ENCODE data around the gene TBXA2R. TPM values are rescaled to one million over a fixed set of nuclear protein-coding genes. Genes with fewer than 3 reads are reported as not detected.

The TBXA2R gene
- total RNA-seq, 1 donor from 2014 or later: 0.42 TPM

GRCh38 chr19:3609779-3610719 is 3.4 kb upstream of the TBXA2R start:
- Mint-ChIP-seq H3K27ac (no peak overlapping the region), H3K4me1 (peaks cover 6% of the 10 kb centered on the region), H3K9me3 (no peaks in the 10 kb centered on the region), H3K27me3 (peaks cover 6% of the 10 kb centered on the region), H3K36me3 (ENCODE audit: low read depth) (peaks cover 10% of the 10 kb centered on the region), H3K4me3 (no peak overlapping the region)
- intact Hi-C loops (cut with micrococcal nuclease): no loop called here
- no peak for DNase-seq

- peaks cover 6% of the 10 kb centered on the region for H3K27me3 Mint-ChIP-seq
- no peak for DNase-seq
- peaks cover 10% of the 10 kb centered on the region for H3K36me3 Mint-ChIP-seq (ENCODE audit: low read depth)
- peaks cover 6% of the 10 kb centered on the region for H3K4me1 Mint-ChIP-seq
- H3K27ac Mint-ChIP-seq: no peak overlapping the region
- H3K4me3 Mint-ChIP-seq: no peak overlapping the region
- intact Hi-C loops (cut with micrococcal nuclease): no loop called here
- no peaks in the 10 kb centered on the region for H3K9me3 Mint-ChIP-seq
These were observed 2.2 kb upstream of the TBXA2R start for GRCh38 chr19:3608750-3609322.

- peaks cover 10% of the 10 kb centered on the region for H3K36me3 Mint-ChIP-seq (ENCODE audit: low read depth)
- intact Hi-C loops (cut with micrococcal nuclease): no loop called here
- peak overlapping the region; percentile 54 for H3K4me3 Mint-ChIP-seq
- H3K27me3 Mint-ChIP-seq: peaks cover 6% of the 10 kb centered on the region
- no peak overlapping the region for H3K27ac Mint-ChIP-seq
- DNase-seq: no peak
- no peaks in the 10 kb centered on the region for H3K9me3 Mint-ChIP-seq
- H3K4me1 Mint-ChIP-seq: peaks cover 6% of the 10 kb centered on the region
These were observed 1.5 kb upstream of the TBXA2R start for GRCh38 chr19:3608079-3608641.

GRCh38 chr19:3607303-3608078 is 816 bp upstream of the TBXA2R start:
- peak overlapping the region; percentile 54 for H3K4me3 Mint-ChIP-seq
- H3K9me3 Mint-ChIP-seq: no peaks in the 10 kb centered on the region
- no peak overlapping the region for H3K27ac Mint-ChIP-seq
- peaks cover 6% of the 10 kb centered on the region for H3K27me3 Mint-ChIP-seq
- intact Hi-C loops (cut with micrococcal nuclease): no loop called here
- DNase-seq: no peak
- H3K36me3 Mint-ChIP-seq (ENCODE audit: low read depth): peaks cover 10% of the 10 kb centered on the region
- peaks cover 6% of the 10 kb centered on the region for H3K4me1 Mint-ChIP-seq

- Mint-ChIP-seq H3K36me3 (ENCODE audit: low read depth) (peaks cover 6% of the 10 kb centered on the region), H3K4me1 (peaks cover 6% of the 10 kb centered on the region), H3K4me3 (no peak overlapping the region), H3K27me3 (peaks cover 6% of the 10 kb centered on the region), H3K27ac (no peak overlapping the region), H3K9me3 (no peaks in the 10 kb centered on the region)
- intact Hi-C loops (cut with micrococcal nuclease): no loop called here
- DNase-seq: peak; percentile 75
These were observed 443 bp downstream of the TBXA2R start for GRCh38 chr19:3606174-3606689.

- no peaks in the 10 kb centered on the region for H3K9me3 Mint-ChIP-seq
- H3K4me1 Mint-ChIP-seq: peaks cover 6% of the 10 kb centered on the region
- peaks cover 6% of the 10 kb centered on the region for H3K27me3 Mint-ChIP-seq
- intact Hi-C loops (cut with micrococcal nuclease): no loop called here
- H3K27ac Mint-ChIP-seq: no peak overlapping the region
- DNase-seq: no peak
- no peak overlapping the region for H3K4me3 Mint-ChIP-seq
- peaks cover 6% of the 10 kb centered on the region for H3K36me3 Mint-ChIP-seq (ENCODE audit: low read depth)
These were observed 905 bp downstream of the TBXA2R start for GRCh38 chr19:3605770-3606169.

GRCh38 chr19:3605361-3605760 is 1.3 kb downstream of the TBXA2R start:
- H3K27me3 Mint-ChIP-seq: peaks cover 6% of the 10 kb centered on the region
- peaks cover 6% of the 10 kb centered on the region for H3K4me1 Mint-ChIP-seq
- no peaks in the 10 kb centered on the region for H3K9me3 Mint-ChIP-seq
- H3K36me3 Mint-ChIP-seq (ENCODE audit: low read depth): peaks cover 2% of the 10 kb centered on the region
- H3K27ac Mint-ChIP-seq: no peak overlapping the region
- intact Hi-C loops (cut with micrococcal nuclease): no loop called here
- no peak for DNase-seq
- H3K4me3 Mint-ChIP-seq: no peak overlapping the region

GRCh38 chr19:3604987-3605343 is 1.7 kb downstream of the TBXA2R start:
- Mint-ChIP-seq H3K4me1 (peaks cover 6% of the 10 kb centered on the region), H3K4me3 (no peak overlapping the region), H3K9me3 (no peaks in the 10 kb centered on the region), H3K27ac (no peak overlapping the region), H3K27me3 (peaks cover 6% of the 10 kb centered on the region), H3K36me3 (ENCODE audit: low read depth) (peaks cover 2% of the 10 kb centered on the region)
- peak; percentile 72 for DNase-seq
- intact Hi-C loops (cut with micrococcal nuclease): no loop called here

GRCh38 chr19:3604227-3604986 is 2.3 kb downstream of the TBXA2R start:
- peaks cover 6% of the 10 kb centered on the region for H3K27me3 Mint-ChIP-seq
- no peak overlapping the region for H3K27ac Mint-ChIP-seq
- peaks cover 6% of the 10 kb centered on the region for H3K4me1 Mint-ChIP-seq
- no peak for DNase-seq
- H3K9me3 Mint-ChIP-seq: no peaks in the 10 kb centered on the region
- no peak overlapping the region for H3K4me3 Mint-ChIP-seq
- H3K36me3 Mint-ChIP-seq (ENCODE audit: low read depth): peaks cover 2% of the 10 kb centered on the region
- intact Hi-C loops (cut with micrococcal nuclease): no loop called here

- H3K4me1 Mint-ChIP-seq: peaks cover 6% of the 10 kb centered on the region
- peaks cover 6% of the 10 kb centered on the region for H3K27me3 Mint-ChIP-seq
- intact Hi-C loops (cut with micrococcal nuclease): no loop called here
- H3K9me3 Mint-ChIP-seq: no peaks in the 10 kb centered on the region
- no peak for DNase-seq
- H3K4me3 Mint-ChIP-seq: no peak overlapping the region
- no peak overlapping the region for H3K27ac Mint-ChIP-seq
- H3K36me3 Mint-ChIP-seq (ENCODE audit: low read depth): no peaks in the 10 kb centered on the region
These were observed 3.4 kb downstream of the TBXA2R start for GRCh38 chr19:3603121-3603811.

- intact Hi-C loops (cut with micrococcal nuclease): no loop called here
- H3K9me3 Mint-ChIP-seq: no peaks in the 10 kb centered on the region
- no peaks in the 10 kb centered on the region for H3K4me1 Mint-ChIP-seq
- H3K4me3 Mint-ChIP-seq: no peak overlapping the region
- no peak overlapping the region for H3K27ac Mint-ChIP-seq
- no peaks in the 10 kb centered on the region for H3K36me3 Mint-ChIP-seq (ENCODE audit: low read depth)
- no peak for DNase-seq
- no peaks in the 10 kb centered on the region for H3K27me3 Mint-ChIP-seq
These were observed 5.7 kb downstream of the TBXA2R start for GRCh38 chr19:3601021-3601420.

- DNase-seq: no peak
- H3K9me3 Mint-ChIP-seq: no peaks in the 10 kb centered on the region
- intact Hi-C loops (cut with micrococcal nuclease): no loop called here
- no peaks in the 10 kb centered on the region for H3K27me3 Mint-ChIP-seq
- H3K4me3 Mint-ChIP-seq: no peak overlapping the region
- no peak overlapping the region for H3K27ac Mint-ChIP-seq
- no peaks in the 10 kb centered on the region for H3K36me3 Mint-ChIP-seq (ENCODE audit: low read depth)
- no peaks in the 10 kb centered on the region for H3K4me1 Mint-ChIP-seq
These were observed 6.9 kb downstream of the TBXA2R start for GRCh38 chr19:3599776-3600187.
